Neural progenitor cell (in vitro differentiated cells): ENCODE measurements around the gene ARHGAP31.

Experiments used
- EZH2 ChIP-seq: fragments of 200-600 bp; sonication (generic); IDR thresholded peaks from 2 replicates; pipeline ENCODE4 v1.6.1; 2017; ENCODE audit warnings: antibody characterized with exemption, mild to moderate bottlenecking, moderate library complexity
- EZH2phosphoT487 ChIP-seq: fragments of 200-600 bp; sonication (generic); IDR thresholded peaks from 2 replicates; pipeline ENCODE4 v1.6.1; 2017; ENCODE audit warnings: antibody characterized with exemption
- TF ChIP-seq, protein P1 (sequence below): fragments of 200-600 bp; sonication (generic); IDR thresholded peaks from 2 replicates; pipeline ENCODE4 v1.5.1; 2017; ENCODE audit warnings: antibody characterized with exemption, mild to moderate bottlenecking

DNA sequence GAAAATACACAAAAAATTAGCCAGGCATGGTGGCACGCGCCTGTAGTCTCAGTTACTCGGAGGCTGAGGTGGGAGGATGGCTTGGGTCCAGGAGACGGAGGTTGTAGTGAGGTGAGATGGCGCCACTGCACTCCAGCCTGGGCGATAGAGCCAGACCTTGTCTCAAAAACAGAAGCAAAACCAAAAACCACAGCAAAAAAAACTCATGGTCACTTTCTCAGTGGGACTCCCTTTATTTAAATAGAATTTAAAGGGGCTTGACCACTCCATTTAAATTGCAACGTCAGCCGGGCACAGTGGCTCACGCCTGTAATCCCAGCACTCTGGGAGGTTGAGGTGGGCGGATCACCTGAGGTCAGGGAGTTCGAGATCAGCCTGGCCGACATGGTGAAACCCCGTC, 32.8 kb downstream of the ARHGAP31 start:
- TF ChIP-seq, protein P1, sequence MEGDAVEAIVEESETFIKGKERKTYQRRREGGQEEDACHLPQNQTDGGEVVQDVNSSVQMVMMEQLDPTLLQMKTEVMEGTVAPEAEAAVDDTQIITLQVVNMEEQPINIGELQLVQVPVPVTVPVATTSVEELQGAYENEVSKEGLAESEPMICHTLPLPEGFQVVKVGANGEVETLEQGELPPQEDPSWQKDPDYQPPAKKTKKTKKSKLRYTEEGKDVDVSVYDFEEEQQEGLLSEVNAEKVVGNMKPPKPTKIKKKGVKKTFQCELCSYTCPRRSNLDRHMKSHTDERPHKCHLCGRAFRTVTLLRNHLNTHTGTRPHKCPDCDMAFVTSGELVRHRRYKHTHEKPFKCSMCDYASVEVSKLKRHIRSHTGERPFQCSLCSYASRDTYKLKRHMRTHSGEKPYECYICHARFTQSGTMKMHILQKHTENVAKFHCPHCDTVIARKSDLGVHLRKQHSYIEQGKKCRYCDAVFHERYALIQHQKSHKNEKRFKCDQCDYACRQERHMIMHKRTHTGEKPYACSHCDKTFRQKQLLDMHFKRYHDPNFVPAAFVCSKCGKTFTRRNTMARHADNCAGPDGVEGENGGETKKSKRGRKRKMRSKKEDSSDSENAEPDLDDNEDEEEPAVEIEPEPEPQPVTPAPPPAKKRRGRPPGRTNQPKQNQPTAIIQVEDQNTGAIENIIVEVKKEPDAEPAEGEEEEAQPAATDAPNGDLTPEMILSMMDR, result no peak
- no peak for TF ChIP-seq EZH2
- TF ChIP-seq EZH2phosphoT487, result no peak
